ENCODE results near the gene DPP4. TPM values are rescaled to one million over a fixed set of nuclear protein-coding genes. Genes with fewer than 3 reads are reported as not detected.
A peak's percentile ranks its signal among the peaks of the same experiment; 100 is the strongest.

DPP4 gene
- total and polyA plus RNA-seq, 11 donors, result 3.4 to 16.1 (median 7.4) TPM

DNA sequence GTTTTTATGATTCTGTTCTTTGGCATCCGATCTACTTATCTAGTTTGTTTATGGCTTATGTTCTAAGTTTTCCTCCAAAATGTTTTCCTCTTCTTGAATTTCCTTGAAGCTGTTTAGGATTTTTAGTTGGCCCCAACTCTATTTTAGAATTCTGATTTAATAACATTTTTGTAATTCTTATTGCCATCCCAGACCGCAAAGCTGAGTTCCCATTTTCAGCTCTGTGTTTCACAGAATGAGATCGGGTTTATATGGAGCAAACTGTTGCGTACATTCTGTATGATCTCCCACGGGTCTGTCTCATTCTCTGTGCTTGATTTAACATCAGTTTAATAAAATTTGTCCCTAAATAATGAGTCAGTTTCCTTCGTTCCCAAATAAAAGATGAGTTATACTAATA, 59.3 kb downstream of the DPP4 start:
- intact Hi-C loops (cut with DNase I), result loop anchor here in 3 of 10 donors (5.0 to 10.0 kb wide), 3 partner anchors 50 to 60 kb away; partner anchors contain the start of gene DPP4 (in 2 of the 3)
- Histone ChIP-seq H3K27me3 (no peaks in the 10 kb centered on the region), H3K27ac (peak overlapping the region in 1 of 12 donors; percentile 73), H3K36me3 (peaks cover 0 to 55% (median 4%) of the 10 kb centered on the region in 9 donors), H3K9me3 (no peaks in the 10 kb centered on the region), H3K4me3 (peak overlapping the region in 1 of 12 donors; percentile 27), H3K4me1 (peaks cover 0 to 28% (median 0%) of the 10 kb centered on the region in 12 donors)
- WGBS, 4 donors, result 79 to 86% (median 81%) methylated on average over 6 of the region's 6 CpGs
- DNase-seq, result no peak
- TF ChIP-seq, protein P1, sequence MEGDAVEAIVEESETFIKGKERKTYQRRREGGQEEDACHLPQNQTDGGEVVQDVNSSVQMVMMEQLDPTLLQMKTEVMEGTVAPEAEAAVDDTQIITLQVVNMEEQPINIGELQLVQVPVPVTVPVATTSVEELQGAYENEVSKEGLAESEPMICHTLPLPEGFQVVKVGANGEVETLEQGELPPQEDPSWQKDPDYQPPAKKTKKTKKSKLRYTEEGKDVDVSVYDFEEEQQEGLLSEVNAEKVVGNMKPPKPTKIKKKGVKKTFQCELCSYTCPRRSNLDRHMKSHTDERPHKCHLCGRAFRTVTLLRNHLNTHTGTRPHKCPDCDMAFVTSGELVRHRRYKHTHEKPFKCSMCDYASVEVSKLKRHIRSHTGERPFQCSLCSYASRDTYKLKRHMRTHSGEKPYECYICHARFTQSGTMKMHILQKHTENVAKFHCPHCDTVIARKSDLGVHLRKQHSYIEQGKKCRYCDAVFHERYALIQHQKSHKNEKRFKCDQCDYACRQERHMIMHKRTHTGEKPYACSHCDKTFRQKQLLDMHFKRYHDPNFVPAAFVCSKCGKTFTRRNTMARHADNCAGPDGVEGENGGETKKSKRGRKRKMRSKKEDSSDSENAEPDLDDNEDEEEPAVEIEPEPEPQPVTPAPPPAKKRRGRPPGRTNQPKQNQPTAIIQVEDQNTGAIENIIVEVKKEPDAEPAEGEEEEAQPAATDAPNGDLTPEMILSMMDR (IDR thresholded peaks at IDR 0.05), result no peak
- TF ChIP-seq POLR2A (IDR thresholded peaks at IDR 0.05), result no peak
- no peak for ATAC-seq

DNA sequence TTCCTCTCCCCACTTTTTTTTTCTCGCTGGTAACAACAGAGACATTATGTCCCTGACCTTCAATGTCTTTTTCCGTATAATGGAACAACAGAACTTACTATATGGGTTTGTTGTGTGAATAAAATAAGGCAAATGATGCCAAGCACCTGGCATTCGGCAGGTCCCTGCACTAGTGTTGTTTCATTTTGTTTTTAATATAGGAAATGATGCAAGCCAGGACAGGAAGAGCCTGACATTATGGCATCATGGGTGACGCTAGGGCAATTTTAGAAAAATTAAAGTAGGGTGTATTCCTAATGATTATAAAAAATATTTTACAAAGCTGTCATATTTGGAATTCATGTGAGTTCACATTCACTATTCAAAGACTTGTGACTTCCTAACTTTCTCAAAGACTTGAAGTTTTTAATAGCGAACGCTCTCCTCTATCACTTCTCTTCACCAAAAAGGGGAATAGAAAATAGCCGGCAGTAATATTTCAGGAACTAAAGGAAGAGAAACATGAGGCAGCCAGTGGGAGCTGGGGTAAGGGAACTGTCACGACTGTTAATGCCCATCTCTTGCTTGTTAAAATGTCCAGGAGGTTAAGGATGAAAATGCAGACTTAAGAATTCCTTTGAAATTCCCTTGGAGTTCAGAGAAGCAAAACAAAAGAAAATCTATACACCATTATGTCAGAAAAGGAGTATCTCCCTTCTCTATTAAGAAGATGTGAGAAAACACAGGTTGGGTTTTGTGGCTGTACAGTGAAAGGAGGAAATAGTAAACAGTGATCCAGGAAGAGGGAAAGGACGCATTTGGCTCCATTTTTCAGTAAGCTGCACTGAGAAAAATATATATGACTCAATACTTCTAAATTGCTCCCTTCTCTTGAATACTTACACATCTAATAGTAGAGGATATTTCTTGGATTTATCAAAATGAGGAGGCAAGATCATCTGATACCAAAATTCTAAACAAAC, 60.2 kb downstream of the DPP4 start:
- H3K4me1 ChIP-seq, result peaks cover 0 to 28% (median 0%) of the 10 kb centered on the region in 12 donors
- ATAC-seq (peak in 1 of 4 donors; percentile 61), DNase-seq (no peak)
- intact Hi-C loops (cut with DNase I), result loop anchor here in 3 of 10 donors (5.0 to 10.0 kb wide), 3 partner anchors 51 to 61 kb away; partner anchors contain the start of gene DPP4 (in 2 of the 3)
- peak overlapping the region in 9 of 12 donors; percentile 0 to 73 (median 9) for H3K27ac ChIP-seq
- no peak for TF ChIP-seq POLR2A (IDR thresholded peaks at IDR 0.05)
- no peaks in the 10 kb centered on the region for H3K27me3 ChIP-seq
- no peaks in the 10 kb centered on the region for H3K9me3 ChIP-seq
- H3K36me3 ChIP-seq, result peaks cover 0 to 46% (median 4%) of the 10 kb centered on the region in 9 donors
- peak overlapping the region in 5 of 12 donors; percentile 1 to 27 (median 20) for H3K4me3 ChIP-seq
- WGBS, 4 donors, result 64 to 77% (median 72%) methylated on average over 9 of the region's 9 CpGs

DNA sequence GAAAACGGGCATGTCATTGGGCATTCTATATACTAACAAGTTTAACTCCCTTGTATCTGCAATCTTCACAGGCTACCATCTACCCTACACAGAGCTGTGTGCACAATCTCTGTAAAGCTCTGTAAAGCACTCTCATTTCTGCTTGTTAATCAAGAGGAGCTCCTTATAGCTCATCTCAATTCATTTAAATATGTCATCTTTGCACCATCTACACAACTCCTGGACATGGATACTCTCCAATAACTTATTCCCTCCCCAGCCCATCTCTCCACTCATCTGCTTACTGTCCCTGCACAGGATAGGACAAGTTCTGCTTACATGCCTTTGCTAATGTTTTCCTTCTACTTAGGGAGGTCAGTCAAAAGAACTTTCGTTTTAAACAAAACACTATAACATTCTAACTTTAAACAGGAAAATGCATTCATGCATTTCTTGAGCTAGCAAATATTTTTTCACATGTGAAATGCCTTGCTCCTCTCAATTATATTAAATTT, 61.4 kb downstream of the DPP4 start:
- H3K4me1 ChIP-seq, result peaks cover 0 to 28% (median 0%) of the 10 kb centered on the region in 12 donors
- H3K36me3 ChIP-seq, result peaks cover 0 to 39% (median 0%) of the 10 kb centered on the region in 9 donors
- DNase-seq (no peak), ATAC-seq (no peak)
- H3K9me3 ChIP-seq, result no peaks in the 10 kb centered on the region
- H3K4me3 ChIP-seq, result no peak overlapping the region
- TF ChIP-seq POLR2A (IDR thresholded peaks at IDR 0.05), result no peak
- TF ChIP-seq, protein P1 (IDR thresholded peaks at IDR 0.05), result no peak
- peak overlapping the region in 1 of 12 donors; percentile 73 for H3K27ac ChIP-seq
- WGBS, 4 donors, result 59 to 68% (median 64%) methylated on average over 2 of the region's 2 CpGs
- no peaks in the 10 kb centered on the region for H3K27me3 ChIP-seq
- intact Hi-C loops (cut with DNase I), result loop anchor here in 3 of 10 donors (5.0 to 10.0 kb wide), 3 partner anchors 52 to 62 kb away; partner anchors contain the start of gene DPP4 (in 2 of the 3)

DNA sequence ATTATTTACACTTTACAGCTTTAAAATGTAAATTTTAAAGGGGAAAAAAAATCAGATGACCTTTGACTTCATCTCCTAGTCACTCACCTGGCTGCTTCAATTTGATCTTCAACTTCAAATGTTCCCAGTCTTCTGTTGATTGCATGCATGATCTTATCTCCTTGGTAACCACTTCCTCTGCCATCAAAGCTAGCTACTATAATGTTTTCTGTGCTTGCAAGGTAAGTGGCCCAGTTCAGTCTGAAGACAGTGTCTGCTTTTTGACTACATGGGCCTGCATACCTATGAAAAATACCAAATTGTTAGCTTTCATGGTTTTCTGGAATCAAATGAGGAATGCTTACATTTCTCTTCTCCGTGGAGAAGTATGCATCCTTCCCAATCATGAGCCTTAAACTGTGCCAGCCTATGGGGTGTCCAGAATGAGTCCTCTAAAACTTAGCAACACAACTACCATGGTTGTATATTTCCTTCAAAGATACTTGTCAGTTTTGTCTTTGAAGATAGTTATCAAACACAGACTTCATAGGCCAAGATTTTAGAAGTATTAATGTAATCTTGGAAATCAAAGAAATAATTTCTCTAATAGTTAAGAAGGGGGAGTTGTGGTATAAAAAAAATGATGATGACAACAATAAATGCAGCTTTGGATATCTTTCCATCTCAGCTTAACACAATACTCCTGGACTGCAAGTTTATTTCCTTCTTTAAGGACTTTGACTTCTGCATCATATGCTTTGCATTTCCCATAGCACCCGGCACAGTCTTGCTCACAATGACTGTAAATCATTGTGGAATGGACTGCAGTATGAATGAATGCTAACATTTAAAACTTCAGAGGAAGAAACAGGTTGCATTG, 62.1 kb downstream of the DPP4 start:
- Histone ChIP-seq H3K4me1 (peaks cover 0 to 28% (median 0%) of the 10 kb centered on the region in 12 donors), H3K27me3 (no peaks in the 10 kb centered on the region), H3K36me3 (peaks cover 0 to 39% (median 0%) of the 10 kb centered on the region in 9 donors), H3K9me3 (no peaks in the 10 kb centered on the region), H3K27ac (peak overlapping the region in 1 of 12 donors; percentile 73), H3K4me3 (no peak overlapping the region)
- DNase-seq (no peak), ATAC-seq (no peak)
- TF ChIP-seq POLR2A (IDR thresholded peaks at IDR 0.05), result no peak
- TF ChIP-seq, protein P1 (IDR thresholded peaks at IDR 0.05), result no peak
- 78 to 88% (median 82%) methylated on average over 2 of the region's 2 CpGs for WGBS, 4 donors
- intact Hi-C loops (cut with DNase I), result loop anchor here in 3 of 10 donors (5.0 to 10.0 kb wide), 3 partner anchors 53 to 63 kb away; partner anchors contain the start of gene DPP4 (in 2 of the 3)
